ENCODE data around the gene PYCARD.

PYCARD gene

DNA sequence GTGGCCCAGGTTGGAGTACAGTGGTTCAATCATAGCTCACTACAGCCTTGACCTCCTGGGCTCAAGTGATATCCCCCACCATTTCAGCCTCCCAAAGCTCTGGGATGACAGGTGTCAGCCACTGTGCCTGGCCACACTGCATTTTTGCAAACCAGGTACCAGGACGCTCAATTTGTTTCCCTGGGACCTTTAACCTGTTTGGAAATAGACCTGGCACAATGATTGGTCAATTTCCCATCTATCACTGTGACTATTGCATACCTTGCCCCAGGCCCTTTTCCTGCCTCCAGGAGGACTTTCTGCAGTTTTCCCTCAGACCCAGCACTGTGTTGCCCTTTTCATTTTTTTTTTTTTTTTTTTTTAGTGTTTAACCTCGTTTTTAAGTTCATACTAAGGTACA is 33.7 kb downstream of the PYCARD start:
- no peak for TF ChIP-seq CTCF (IDR thresholded peaks at IDR 0.05; ENCODE audit: control extremely low read depth, extremely low read depth, low read depth, missing control alignments)
- no peak for DNase-seq (ENCODE audit: extremely low spot score)
- POLR2A ChIA-PET: no interaction called here
- CTCF ChIA-PET: interaction anchor here (0.9 kb wide), 1 partner anchor 191 kb away, joined by 3 read pairs; no protein-coding TSS in a partner anchor

GRCh38 chr16:31167315-31167714 is 35.2 kb downstream of the PYCARD start:
- DNase-seq (ENCODE audit: extremely low spot score): no peak
- POLR2A ChIA-PET: no interaction called here
- TF ChIP-seq CTCF (IDR thresholded peaks at IDR 0.05; ENCODE audit: control extremely low read depth, extremely low read depth, low read depth, missing control alignments): no peak
- CTCF ChIA-PET: interaction anchor here (0.6 to 5.3 kb wide), 3 partner anchors 8 to 238 kb away, joined by 3 to 21 read pairs (median 3); no protein-coding TSS in a partner anchor

GRCh38 chr16:31157136-31157535 is 45.4 kb downstream of the PYCARD start:
- TF ChIP-seq CTCF (IDR thresholded peaks at IDR 0.05; ENCODE audit: control extremely low read depth, extremely low read depth, low read depth, missing control alignments): no peak
- peak; percentile 20 for DNase-seq (ENCODE audit: extremely low spot score)
- ChIA-PET CTCF (interaction anchor here (0.9 to 8.4 kb wide), 12 partner anchors 9 to 312 kb away, joined by 3 to 60 read pairs (median 4); partner anchors contain the start of gene PRSS8), POLR2A (interaction anchor here (0.6 to 3.3 kb wide), 4 partner anchors 9 to 71 kb away, joined by 3 to 11 read pairs (median 4); partner anchors contain the start of genes FUS and KAT8)
